ENCODE data around the gene FANCE. TPM values are rescaled to one million over a fixed set of nuclear protein-coding genes. Genes with fewer than 3 reads are reported as not detected.

The FANCE gene
- polyA plus RNA-seq, 1 donor from 2014 or later: 7.1 TPM

DNA sequence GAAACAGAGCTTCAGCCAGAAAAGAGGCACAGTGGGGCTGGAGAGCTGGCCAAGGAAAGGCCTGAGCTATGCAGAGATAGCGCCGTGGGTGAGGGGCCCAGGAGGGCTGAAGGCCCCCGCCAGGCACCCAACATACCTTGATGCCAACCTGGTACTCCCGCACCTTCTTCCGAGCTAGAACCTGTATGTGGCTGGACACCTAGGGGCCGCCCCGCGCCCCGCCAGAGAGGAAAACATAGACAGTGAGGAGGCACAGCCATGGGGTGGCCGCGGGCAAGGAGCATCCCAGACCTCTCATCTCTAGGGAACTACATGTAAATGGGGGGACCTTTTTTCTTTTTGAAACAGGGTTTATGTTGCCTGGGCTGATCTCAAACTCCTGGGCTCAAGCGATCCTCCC is 28.0 kb downstream of the FANCE start:
- Histone ChIP-seq H2AFZ (ENCODE audit: low read depth, low read length) (no peak overlapping the region), H3K9me3 (ENCODE audit: low read length) (no peaks in the 10 kb centered on the region), H3F3A (ENCODE audit: insufficient read depth, low read length, poor library complexity, severe bottlenecking) (no peaks in the 10 kb centered on the region), H3K79me2 (replicated peaks; ENCODE audit: insufficient read depth, low read length) (no peaks in the 10 kb centered on the region), H3K9me2 (ENCODE audit: insufficient read depth, low read length) (no peaks in the 10 kb centered on the region), H3K27me3 (ENCODE audit: insufficient read depth, low read depth, low read length) (no peaks in the 10 kb centered on the region), H4K20me1 (ENCODE audit: insufficient read depth) (no peaks in the 10 kb centered on the region), H3K4me2 (ENCODE audit: low read length) (no peak overlapping the region), H3K9ac (ENCODE audit: low read length) (no peak overlapping the region), H3K4me3 (ENCODE audit: low read length) (no peak overlapping the region), H3K27ac (ENCODE audit: low read length) (no peak overlapping the region), H3K36me3 (ENCODE audit: insufficient read depth, low read length) (no peaks in the 10 kb centered on the region)
- TF ChIP-seq TAF1 (IDR thresholded peaks at IDR 0.05; ENCODE audit: low read depth) (no peak), RAD21 (conservative IDR thresholded peaks at IDR 0.05) (no peak), POLR2AphosphoS5 (IDR thresholded peaks at IDR 0.05) (no peak), EP300 (conservative IDR thresholded peaks at IDR 0.05; ENCODE audit: poor library complexity, severe bottlenecking) (no peak), SMC3 (conservative IDR thresholded peaks at IDR 0.05; ENCODE audit: poor library complexity) (no peak), EZH2 (IDR thresholded peaks at IDR 0.05; ENCODE audit: borderline replicate concordance, insufficient read depth, low read length, poor library complexity, severe bottlenecking) (no peak), MXI1 (conservative IDR thresholded peaks at IDR 0.05; ENCODE audit: poor library complexity, severe bottlenecking) (no peak)
- TF ChIP-seq, protein P1, sequence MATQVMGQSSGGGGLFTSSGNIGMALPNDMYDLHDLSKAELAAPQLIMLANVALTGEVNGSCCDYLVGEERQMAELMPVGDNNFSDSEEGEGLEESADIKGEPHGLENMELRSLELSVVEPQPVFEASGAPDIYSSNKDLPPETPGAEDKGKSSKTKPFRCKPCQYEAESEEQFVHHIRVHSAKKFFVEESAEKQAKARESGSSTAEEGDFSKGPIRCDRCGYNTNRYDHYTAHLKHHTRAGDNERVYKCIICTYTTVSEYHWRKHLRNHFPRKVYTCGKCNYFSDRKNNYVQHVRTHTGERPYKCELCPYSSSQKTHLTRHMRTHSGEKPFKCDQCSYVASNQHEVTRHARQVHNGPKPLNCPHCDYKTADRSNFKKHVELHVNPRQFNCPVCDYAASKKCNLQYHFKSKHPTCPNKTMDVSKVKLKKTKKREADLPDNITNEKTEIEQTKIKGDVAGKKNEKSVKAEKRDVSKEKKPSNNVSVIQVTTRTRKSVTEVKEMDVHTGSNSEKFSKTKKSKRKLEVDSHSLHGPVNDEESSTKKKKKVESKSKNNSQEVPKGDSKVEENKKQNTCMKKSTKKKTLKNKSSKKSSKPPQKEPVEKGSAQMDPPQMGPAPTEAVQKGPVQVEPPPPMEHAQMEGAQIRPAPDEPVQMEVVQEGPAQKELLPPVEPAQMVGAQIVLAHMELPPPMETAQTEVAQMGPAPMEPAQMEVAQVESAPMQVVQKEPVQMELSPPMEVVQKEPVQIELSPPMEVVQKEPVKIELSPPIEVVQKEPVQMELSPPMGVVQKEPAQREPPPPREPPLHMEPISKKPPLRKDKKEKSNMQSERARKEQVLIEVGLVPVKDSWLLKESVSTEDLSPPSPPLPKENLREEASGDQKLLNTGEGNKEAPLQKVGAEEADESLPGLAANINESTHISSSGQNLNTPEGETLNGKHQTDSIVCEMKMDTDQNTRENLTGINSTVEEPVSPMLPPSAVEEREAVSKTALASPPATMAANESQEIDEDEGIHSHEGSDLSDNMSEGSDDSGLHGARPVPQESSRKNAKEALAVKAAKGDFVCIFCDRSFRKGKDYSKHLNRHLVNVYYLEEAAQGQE (IDR thresholded peaks at IDR 0.05; ENCODE audit: borderline replicate concordance): no peak
- TF ChIP-seq, protein P2, sequence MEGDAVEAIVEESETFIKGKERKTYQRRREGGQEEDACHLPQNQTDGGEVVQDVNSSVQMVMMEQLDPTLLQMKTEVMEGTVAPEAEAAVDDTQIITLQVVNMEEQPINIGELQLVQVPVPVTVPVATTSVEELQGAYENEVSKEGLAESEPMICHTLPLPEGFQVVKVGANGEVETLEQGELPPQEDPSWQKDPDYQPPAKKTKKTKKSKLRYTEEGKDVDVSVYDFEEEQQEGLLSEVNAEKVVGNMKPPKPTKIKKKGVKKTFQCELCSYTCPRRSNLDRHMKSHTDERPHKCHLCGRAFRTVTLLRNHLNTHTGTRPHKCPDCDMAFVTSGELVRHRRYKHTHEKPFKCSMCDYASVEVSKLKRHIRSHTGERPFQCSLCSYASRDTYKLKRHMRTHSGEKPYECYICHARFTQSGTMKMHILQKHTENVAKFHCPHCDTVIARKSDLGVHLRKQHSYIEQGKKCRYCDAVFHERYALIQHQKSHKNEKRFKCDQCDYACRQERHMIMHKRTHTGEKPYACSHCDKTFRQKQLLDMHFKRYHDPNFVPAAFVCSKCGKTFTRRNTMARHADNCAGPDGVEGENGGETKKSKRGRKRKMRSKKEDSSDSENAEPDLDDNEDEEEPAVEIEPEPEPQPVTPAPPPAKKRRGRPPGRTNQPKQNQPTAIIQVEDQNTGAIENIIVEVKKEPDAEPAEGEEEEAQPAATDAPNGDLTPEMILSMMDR (IDR thresholded peaks at IDR 0.05; ENCODE audit: poor library complexity, severe bottlenecking): no peak

DNA sequence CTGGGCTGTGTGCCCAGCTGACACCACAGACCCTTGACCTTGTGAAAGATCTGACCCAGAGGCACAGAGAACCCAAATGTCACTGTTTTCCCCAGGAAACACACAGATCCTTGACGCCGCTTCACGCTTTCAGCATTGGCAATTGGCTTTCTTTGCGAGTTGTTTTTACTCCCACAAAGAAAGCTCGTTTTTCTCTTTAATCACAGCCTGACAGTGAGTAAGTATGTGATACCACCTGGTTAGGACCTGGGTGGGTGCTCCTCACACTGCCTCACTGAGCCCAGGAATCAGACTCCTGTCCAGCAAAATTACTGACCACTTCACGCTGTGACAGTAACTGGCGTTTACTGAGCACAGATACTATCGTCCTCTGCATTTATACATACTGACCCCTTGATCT is 29.1 kb downstream of the FANCE start:
- H3K27ac ChIP-seq (ENCODE audit: low read length): no peak overlapping the region
- TF ChIP-seq POLR2AphosphoS5 (IDR thresholded peaks at IDR 0.05) (no peak), MXI1 (conservative IDR thresholded peaks at IDR 0.05; ENCODE audit: poor library complexity, severe bottlenecking) (no peak), TAF1 (IDR thresholded peaks at IDR 0.05; ENCODE audit: low read depth) (no peak), EZH2 (IDR thresholded peaks at IDR 0.05; ENCODE audit: borderline replicate concordance, insufficient read depth, low read length, poor library complexity, severe bottlenecking) (no peak)
- TF ChIP-seq, protein P1 (IDR thresholded peaks at IDR 0.05; ENCODE audit: borderline replicate concordance): no peak
- no peaks in the 10 kb centered on the region for H3K79me2 ChIP-seq (replicated peaks; ENCODE audit: insufficient read depth, low read length)
- no peak overlapping the region for H2AFZ ChIP-seq (ENCODE audit: low read depth, low read length)
- H3K4me3 ChIP-seq (ENCODE audit: low read length): no peak overlapping the region
- no peaks in the 10 kb centered on the region for H3K9me2 ChIP-seq (ENCODE audit: insufficient read depth, low read length)
- no peaks in the 10 kb centered on the region for H3K36me3 ChIP-seq (ENCODE audit: insufficient read depth, low read length)
- no peaks in the 10 kb centered on the region for H3F3A ChIP-seq (ENCODE audit: insufficient read depth, low read length, poor library complexity, severe bottlenecking)
- no peaks in the 10 kb centered on the region for H3K27me3 ChIP-seq (ENCODE audit: insufficient read depth, low read depth, low read length)
- H4K20me1 ChIP-seq (ENCODE audit: insufficient read depth): no peaks in the 10 kb centered on the region
- no peak overlapping the region for H3K4me2 ChIP-seq (ENCODE audit: low read length)
- no peaks in the 10 kb centered on the region for H3K9me3 ChIP-seq (ENCODE audit: low read length)
- H3K9ac ChIP-seq (ENCODE audit: low read length): no peak overlapping the region
